Measurements from ENCODE around the gene FOXJ3.
A peak's percentile ranks its signal among the peaks of the same experiment; 100 is the strongest.

Gene FOXJ3

GRCh38 chr1:42335050-42335808 is at the start of gene FOXJ3:
Gene FOXJ3 (minus strand): TSS chr1:42335235. CDS start chr1:42311093, 24,142 bp downstream.
- DNase-seq (ENCODE audit: low spot score) = peak; percentile 93

GRCh38 chr1:42381280-42381673 is 46.2 kb upstream of the FOXJ3 start:
- no peak for DNase-seq (ENCODE audit: low spot score)

- no peak for DNase-seq (ENCODE audit: low spot score)
Observed at GRCh38 chr1:42380586-42381279, 45.7 kb upstream of the FOXJ3 start, which contains the start of gene RIMKLA. Gene RIMKLA (plus strand): TSS chr1:42380792. CDS start chr1:42380935, 143 bp downstream.

GRCh38 chr1:42379794-42380585 is 45.0 kb upstream of the FOXJ3 start:
- no peak for DNase-seq (ENCODE audit: low spot score)

- no peak for DNase-seq (ENCODE audit: low spot score)
Observed at GRCh38 chr1:42372796-42373195, 37.8 kb upstream of the FOXJ3 start.

GRCh38 chr1:42370876-42371549 is 36.0 kb upstream of the FOXJ3 start:
- no peak for DNase-seq (ENCODE audit: low spot score)

- DNase-seq (ENCODE audit: low spot score) = no peak
Observed at GRCh38 chr1:42369471-42369870, 34.4 kb upstream of the FOXJ3 start.

- no peak for DNase-seq (ENCODE audit: low spot score)
Observed at GRCh38 chr1:42368096-42368795, 33.2 kb upstream of the FOXJ3 start.

- DNase-seq (ENCODE audit: low spot score) = no peak
Observed at GRCh38 chr1:42365118-42365517, 30.1 kb upstream of the FOXJ3 start.

GRCh38 chr1:42364542-42364941 is 29.5 kb upstream of the FOXJ3 start:
- no peak for DNase-seq (ENCODE audit: low spot score)

GRCh38 chr1:42364089-42364488 is 29.1 kb upstream of the FOXJ3 start:
- DNase-seq (ENCODE audit: low spot score) = no peak

GRCh38 chr1:42359466-42359865 is 24.4 kb upstream of the FOXJ3 start:
- DNase-seq (ENCODE audit: low spot score) = no peak

- no peak for DNase-seq (ENCODE audit: low spot score)
Observed at GRCh38 chr1:42358791-42359190, 23.8 kb upstream of the FOXJ3 start.

- DNase-seq (ENCODE audit: low spot score) = no peak
Observed at GRCh38 chr1:42350086-42350485, 15.1 kb upstream of the FOXJ3 start.

- DNase-seq (ENCODE audit: low spot score) = no peak
Observed at GRCh38 chr1:42348498-42348897, 13.5 kb upstream of the FOXJ3 start.

- no peak for DNase-seq (ENCODE audit: low spot score)
Observed at GRCh38 chr1:42343049-42343448, 8.0 kb upstream of the FOXJ3 start.

GRCh38 chr1:42340901-42341300 is 5.9 kb upstream of the FOXJ3 start:
- no peak for DNase-seq (ENCODE audit: low spot score)

GRCh38 chr1:42340093-42340492 is 5.1 kb upstream of the FOXJ3 start:
- no peak for DNase-seq (ENCODE audit: low spot score)

GRCh38 chr1:42336978-42337377 is 1.9 kb upstream of the FOXJ3 start:
- DNase-seq (ENCODE audit: low spot score) = no peak

- no peak for DNase-seq (ENCODE audit: low spot score)
Observed at GRCh38 chr1:42335809-42336518, 929 bp upstream of the FOXJ3 start.
